Astrocyte (in vitro differentiated cells and primary cell): ENCODE results near the gene PSTK. TPM values are rescaled to one million over a fixed set of nuclear protein-coding genes. Genes with fewer than 3 reads are reported as not detected.

Experiments
- DNase-seq: peaks from one replicate; pipeline ENCODE4 v3.0.0-alpha.2; 2010; ENCODE audit warnings: low read depth
- FAIRE-seq: peaks from 2 replicates; lab custom pipeline; 2011; peaks lifted over from hg19 to GRCh38; lab: Jason Lieb, UNC
- H2AFZ ChIP-seq: 2 replicates; pipeline ENCODE4 v1.6.0; 2012; ENCODE audit warnings: low read depth, low read length, inconsistent platforms
- H3K27ac ChIP-seq: 2 replicates; pipeline ENCODE4 v1.5.1; 2011; ENCODE audit warnings: low read depth, low read length, inconsistent platforms
- H3K27me3 ChIP-seq: 2 replicates; pipeline ENCODE4 v1.6.0; 2011; ENCODE audit warnings: low read length, inconsistent platforms; ENCODE audit not compliant: insufficient read depth
- H3K36me3 ChIP-seq: 2 replicates; pipeline ENCODE4 v1.5.1; 2011; ENCODE audit warnings: low read length, inconsistent platforms; ENCODE audit not compliant: insufficient read depth
- H3K4me1 ChIP-seq: 2 replicates; pipeline ENCODE4 v1.5.1; 2011; ENCODE audit warnings: low read length, inconsistent platforms; ENCODE audit not compliant: insufficient read depth
- H3K4me2 ChIP-seq: 2 replicates; pipeline ENCODE4 v1.6.0; 2012; ENCODE audit warnings: low read length, inconsistent platforms
- H3K4me3 ChIP-seq: 2 replicates; pipeline ENCODE4 v1.5.1; 2011; ENCODE audit warnings: low read depth, mild to moderate bottlenecking, low read length, inconsistent platforms; ENCODE audit not compliant: insufficient read depth
- H3K79me2 ChIP-seq: 2 replicates; pipeline ENCODE4 v1.6.0; 2012; ENCODE audit warnings: mild to moderate bottlenecking, low read length, inconsistent platforms; ENCODE audit not compliant: insufficient read depth
- H3K9ac ChIP-seq: 2 replicates; pipeline ENCODE4 v1.6.0; 2012; ENCODE audit warnings: mild to moderate bottlenecking, low read length, inconsistent platforms
- H3K9me3 ChIP-seq: 2 replicates; pipeline ENCODE4 v1.5.1; 2012; ENCODE audit warnings: low read depth, mild to moderate bottlenecking, low read length, inconsistent platforms; ENCODE audit not compliant: insufficient read depth
- H4K20me1 ChIP-seq: 2 replicates; pipeline ENCODE4 v1.6.0; 2012; ENCODE audit warnings: low read length, inconsistent platforms; ENCODE audit not compliant: insufficient read depth
- H3K27ac Mint-ChIP-seq: one replicate; pipeline ENCODE4 v1.8.0; 2021; ENCODE audit warnings: mild to moderate bottlenecking, mixed read lengths; ENCODE audit not compliant: unreplicated experiment
- H3K27me3 Mint-ChIP-seq: one replicate; pipeline ENCODE4 v1.8.0; 2021; ENCODE audit warnings: low read depth, mixed read lengths; ENCODE audit not compliant: unreplicated experiment
- H3K36me3 Mint-ChIP-seq: one replicate; pipeline ENCODE4 v1.8.0; 2021; ENCODE audit warnings: low read depth, mixed read lengths; ENCODE audit not compliant: unreplicated experiment
- H3K4me1 Mint-ChIP-seq: one replicate; pipeline ENCODE4 v1.8.0; 2021; ENCODE audit warnings: low read depth, mixed read lengths; ENCODE audit not compliant: unreplicated experiment
- H3K4me3 Mint-ChIP-seq: one replicate; pipeline ENCODE4 v1.8.0; 2021; ENCODE audit warnings: mild to moderate bottlenecking, moderate library complexity, mixed read lengths; ENCODE audit not compliant: unreplicated experiment
- H3K9me3 Mint-ChIP-seq: one replicate; pipeline ENCODE4 v1.8.0; 2021; ENCODE audit warnings: mild to moderate bottlenecking, mixed read lengths; ENCODE audit not compliant: unreplicated experiment
- EZH2 ChIP-seq: IDR thresholded peaks from 2 replicates; pipeline ENCODE4 v1.6.1; 2012; ENCODE audit warnings: mild to moderate bottlenecking, low read length, inconsistent platforms; ENCODE audit not compliant: insufficient read depth
- total RNA-seq: library from RNA; stranded (reverse); gene quantifications from 2 replicates; pipeline ENCODE4 v1.2.1, GENCODE V29; 2021
- TF ChIP-seq, protein P1 (sequence below): IDR thresholded peaks from 2 replicates; pipeline ENCODE4 v1.5.1; 2011; ENCODE audit warnings: low read depth, mild to moderate bottlenecking, inconsistent platforms, low read length, moderate library complexity; ENCODE audit not compliant: insufficient read depth

Gene PSTK
- total RNA-seq, 1 donor from 2014 or later, result 4.8 TPM

DNA sequence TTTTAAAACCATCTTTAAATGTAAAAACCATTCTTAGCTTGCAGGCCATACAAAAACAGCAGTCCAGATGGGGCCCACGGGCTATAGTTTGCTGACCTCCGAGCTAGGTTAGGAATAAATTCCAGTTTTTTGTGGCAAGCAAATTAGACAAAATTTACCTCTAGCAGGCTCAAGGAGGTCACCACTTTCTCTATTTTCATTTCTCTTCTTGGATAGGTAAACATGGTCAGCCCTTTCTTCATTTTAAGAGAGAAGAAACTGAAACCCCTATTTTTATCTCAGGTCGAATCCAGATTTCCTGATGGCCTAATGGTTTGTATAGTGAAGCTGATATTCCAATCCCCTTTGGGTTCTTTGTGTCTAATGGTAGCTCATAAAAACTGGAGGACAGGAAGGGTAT, 17.7 kb downstream of the PSTK start:
- Histone ChIP-seq H3K9me3 (no peaks in the 10 kb centered on the region), H3K4me3 (no peak overlapping the region), H3K4me2 (no peak overlapping the region), H4K20me1 (peaks cover 32% of the 10 kb centered on the region), H3K27me3 (no peaks in the 10 kb centered on the region), H3K27ac (no peak overlapping the region), H2AFZ (no peak overlapping the region), H3K79me2 (peaks cover 39% of the 10 kb centered on the region), H3K4me1 (no peaks in the 10 kb centered on the region), H3K9ac (no peak overlapping the region), H3K36me3 (peaks cover 3% of the 10 kb centered on the region)
- FAIRE-seq (no peak), DNase-seq (no peak)
- no peak overlapping the region for H3K27ac Mint-ChIP-seq
- no peaks in the 10 kb centered on the region for H3K27me3 Mint-ChIP-seq
- TF ChIP-seq, protein P1, sequence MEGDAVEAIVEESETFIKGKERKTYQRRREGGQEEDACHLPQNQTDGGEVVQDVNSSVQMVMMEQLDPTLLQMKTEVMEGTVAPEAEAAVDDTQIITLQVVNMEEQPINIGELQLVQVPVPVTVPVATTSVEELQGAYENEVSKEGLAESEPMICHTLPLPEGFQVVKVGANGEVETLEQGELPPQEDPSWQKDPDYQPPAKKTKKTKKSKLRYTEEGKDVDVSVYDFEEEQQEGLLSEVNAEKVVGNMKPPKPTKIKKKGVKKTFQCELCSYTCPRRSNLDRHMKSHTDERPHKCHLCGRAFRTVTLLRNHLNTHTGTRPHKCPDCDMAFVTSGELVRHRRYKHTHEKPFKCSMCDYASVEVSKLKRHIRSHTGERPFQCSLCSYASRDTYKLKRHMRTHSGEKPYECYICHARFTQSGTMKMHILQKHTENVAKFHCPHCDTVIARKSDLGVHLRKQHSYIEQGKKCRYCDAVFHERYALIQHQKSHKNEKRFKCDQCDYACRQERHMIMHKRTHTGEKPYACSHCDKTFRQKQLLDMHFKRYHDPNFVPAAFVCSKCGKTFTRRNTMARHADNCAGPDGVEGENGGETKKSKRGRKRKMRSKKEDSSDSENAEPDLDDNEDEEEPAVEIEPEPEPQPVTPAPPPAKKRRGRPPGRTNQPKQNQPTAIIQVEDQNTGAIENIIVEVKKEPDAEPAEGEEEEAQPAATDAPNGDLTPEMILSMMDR, result no peak
- no peak for TF ChIP-seq EZH2
- no peaks in the 10 kb centered on the region for H3K4me1 Mint-ChIP-seq
- no peak overlapping the region for H3K4me3 Mint-ChIP-seq
- peaks cover 8% of the 10 kb centered on the region for H3K36me3 Mint-ChIP-seq
- H3K9me3 Mint-ChIP-seq, result no peaks in the 10 kb centered on the region

DNA sequence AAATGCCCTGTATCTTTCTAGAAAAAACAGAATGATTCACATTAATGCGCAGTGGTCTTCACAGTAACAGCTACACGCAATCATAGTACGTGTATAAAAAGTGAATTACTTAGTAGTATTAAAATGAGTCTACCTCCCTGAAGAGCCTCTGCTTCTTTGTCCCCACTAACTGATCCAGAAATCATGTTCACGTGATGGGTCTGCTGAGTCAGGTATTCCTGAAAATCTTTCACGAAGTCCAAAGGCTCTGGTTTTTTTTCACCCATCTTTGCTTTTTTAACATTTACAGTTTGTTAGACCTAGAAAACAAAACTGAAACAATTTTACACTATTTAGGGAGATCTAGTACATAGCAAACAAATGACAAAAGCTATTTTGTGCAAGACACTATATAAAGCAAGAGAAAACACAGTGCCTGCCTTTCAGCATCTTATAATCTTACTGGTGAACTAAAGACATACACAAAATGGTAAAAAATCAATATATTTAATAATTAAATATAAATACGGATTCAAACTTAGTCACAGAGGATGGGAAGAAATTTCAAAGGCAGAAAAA, 18.2 kb downstream of the PSTK start:
- no peak for TF ChIP-seq EZH2
- TF ChIP-seq, protein P1, result no peak
- Histone ChIP-seq H3K4me3 (no peak overlapping the region), H3K79me2 (peaks cover 43% of the 10 kb centered on the region), H3K4me1 (no peaks in the 10 kb centered on the region), H3K9me3 (no peaks in the 10 kb centered on the region), H3K36me3 (peaks cover 3% of the 10 kb centered on the region), H2AFZ (no peak overlapping the region), H3K27me3 (no peaks in the 10 kb centered on the region), H3K4me2 (no peak overlapping the region), H4K20me1 (peaks cover 34% of the 10 kb centered on the region), H3K9ac (no peak overlapping the region), H3K27ac (no peak overlapping the region)
- Mint-ChIP-seq H3K9me3 (no peaks in the 10 kb centered on the region), H3K4me3 (no peak overlapping the region), H3K4me1 (no peaks in the 10 kb centered on the region), H3K27me3 (no peaks in the 10 kb centered on the region), H3K36me3 (peaks cover 8% of the 10 kb centered on the region), H3K27ac (no peak overlapping the region)
- DNase-seq (no peak), FAIRE-seq (no peak)

GRCh38 chr10:122998934-122999333, 18.7 kb downstream of the PSTK start:
- TF ChIP-seq EZH2, result no peak
- TF ChIP-seq, protein P1, result no peak
- no peak for FAIRE-seq
- Histone ChIP-seq H2AFZ (no peak overlapping the region), H3K79me2 (peaks cover 47% of the 10 kb centered on the region), H4K20me1 (peaks cover 38% of the 10 kb centered on the region), H3K4me2 (no peak overlapping the region), H3K9me3 (no peaks in the 10 kb centered on the region), H3K36me3 (peaks cover 3% of the 10 kb centered on the region), H3K4me3 (no peak overlapping the region), H3K4me1 (no peaks in the 10 kb centered on the region), H3K9ac (no peak overlapping the region), H3K27ac (no peak overlapping the region), H3K27me3 (no peaks in the 10 kb centered on the region)
- Mint-ChIP-seq H3K36me3 (peaks cover 7% of the 10 kb centered on the region), H3K4me1 (no peaks in the 10 kb centered on the region), H3K9me3 (no peaks in the 10 kb centered on the region), H3K27me3 (no peaks in the 10 kb centered on the region), H3K27ac (no peak overlapping the region), H3K4me3 (no peak overlapping the region)
- no peak for DNase-seq
